ENCODE results near the gene OTOGL.

GRCh38 chr12:80189241-80189640 lies 89.9 kb downstream of the OTOGL start:
- TF ChIP-seq GATA2 (CRISPR knock-in tag; IDR thresholded peaks at IDR 0.05) (no peak), EP300 (IDR thresholded peaks at IDR 0.05; ENCODE audit: borderline replicate concordance in 1 of 2, low read depth in 1 of 2, low read length in 1 of 2) (no peak), CTCF (IDR thresholded peaks at IDR 0.05) (no peak), MAX (IDR thresholded peaks at IDR 0.05; ENCODE audit: low read depth) (no peak), MXI1 (IDR thresholded peaks at IDR 0.05; ENCODE audit: low read depth, low read length) (no peak), RAD21 (IDR thresholded peaks at IDR 0.05; ENCODE audit: low read length) (no peak), POLR2AphosphoS5 (IDR thresholded peaks at IDR 0.05; ENCODE audit: low read depth, low read length) (no peak), RFX5 (IDR thresholded peaks at IDR 0.05; ENCODE audit: low read length) (no peak), USF2 (IDR thresholded peaks at IDR 0.05; ENCODE audit: borderline replicate concordance, low read depth, low read length) (no peak), SMC3 (IDR thresholded peaks at IDR 0.05; ENCODE audit: low read depth, low read length) (no peak), TAF1 (IDR thresholded peaks at IDR 0.05; ENCODE audit: borderline replicate concordance, low read depth, low read length) (no peak)
